HepG2 (cell line): ENCODE measurements around the gene PSMG4. TPM values are rescaled to one million over a fixed set of nuclear protein-coding genes. Genes with fewer than 3 reads are reported as not detected.

Experiments used
- ATAC-seq: fragments of 200-7000 bp; cut with Tn5 transposase; 3 replicates; pipeline ENCODE4 v1.9.1; 2020; ENCODE audit warnings: mild to moderate bottlenecking, moderate library complexity
- BruUV-seq: library from RNA; stranded (reverse); fragments of 400-500 nt; replicated peaks from 2 replicates; lab custom pipeline; 2021; lab: Mats Ljungman, UMichigan
- CTCF ChIA-PET: fragments of 300-600 bp; formaldehyde crosslinking; extraction: SDS; loops from one replicate; lab custom pipeline; 2021; ENCODE audit warnings: low total read pairs, inconsistent platforms, low intra/inter-chr PET ratio; lab: Yijun Ruan, JAX
- POLR2A ChIA-PET: fragments of 350-600 bp; sonication (Branson Sonifier 250); formaldehyde crosslinking; loops from one replicate; lab custom pipeline; 2020; ENCODE audit warnings: antibody characterized with exemption, inconsistent platforms; lab: Yijun Ruan, JAX
- DNase-seq: peaks from one replicate; pipeline ENCODE4 v3.0.0-alpha.2; 2015; ENCODE audit warnings: low spot score
- FAIRE-seq: peaks from 3 replicates; lab custom pipeline; 2011; peaks lifted over from hg19 to GRCh38; lab: Jason Lieb, UNC
- H2AFZ ChIP-seq: one replicate; pipeline ENCODE4 v1.6.1; 2011; ENCODE audit warnings: low read length, inconsistent platforms
- H3K27ac ChIP-seq: fragments of 300-600 bp; 3 replicates; pipeline ENCODE4 v1.8.0; 2011; ENCODE audit warnings: mixed run types, mild to moderate bottlenecking, mixed read lengths, low read length, inconsistent platforms; ENCODE audit not compliant: insufficient read depth; ENCODE audit errors: extremely low read length
- H3K27me3 ChIP-seq, 2 experiments: fragments of 200-600 bp in 1 of 2; 2 replicates in 1 of 2; 3 replicates in 1 of 2; pipeline versions ENCODE4 v1.6.0 to v1.8.0; 2011; ENCODE audit warnings: low read length in 2 of 2, mild to moderate bottlenecking in 2 of 2, moderate library complexity in 2 of 2, inconsistent platforms in 1 of 2; ENCODE audit not compliant: insufficient read depth in 2 of 2, control insufficient read depth in 1 of 2
- H3K36me3 ChIP-seq, 2 experiments: fragments of 200-600 bp in 1 of 2; replicated peaks in 1 of 2; 2 replicates in 1 of 2; 3 replicates in 1 of 2; pipeline versions ENCODE4 v1.5.1 to v1.8.0; 2011; ENCODE audit warnings: low read length in 2 of 2, inconsistent platforms in 1 of 2; ENCODE audit not compliant: insufficient read depth in 2 of 2, control insufficient read depth in 1 of 2
- H3K4me1 ChIP-seq: 2 replicates; pipeline ENCODE4 v1.5.1; 2012; ENCODE audit warnings: low read length, inconsistent platforms; ENCODE audit not compliant: insufficient read depth
- H3K4me2 ChIP-seq: 2 replicates; pipeline ENCODE4 v1.6.0; 2011; ENCODE audit warnings: low read depth, low read length, inconsistent platforms
- H3K4me3 ChIP-seq, 3 experiments: fragments of 200-600 bp in 1 of 3; sonication (generic), shearing (Covaris generic) in 1 of 3; replicated peaks in 1 of 3; 2 replicates each; pipeline ENCODE4 v1.5.1; 2011 to 2016; ENCODE audit warnings: low read length in 3 of 3, inconsistent platforms in 2 of 3, low read depth in 2 of 3, mild to moderate bottlenecking in 2 of 3, control low read depth in 1 of 3, mixed read lengths in 1 of 3; ENCODE audit not compliant: insufficient read depth in 1 of 3
- H3K79me2 ChIP-seq: one replicate; pipeline ENCODE4 v1.6.1; 2011; ENCODE audit warnings: low read length, inconsistent platforms; ENCODE audit not compliant: insufficient read depth
- H3K9ac ChIP-seq: 2 replicates; pipeline ENCODE4 v1.6.0; 2011; ENCODE audit warnings: mild to moderate bottlenecking, low read depth, low read length, inconsistent platforms; ENCODE audit not compliant: insufficient read depth
- H3K9me3 ChIP-seq: 2 replicates; pipeline ENCODE4 v1.5.1; 2012; ENCODE audit warnings: mild to moderate bottlenecking, low read length
- H4K20me1 ChIP-seq: 2 replicates; pipeline ENCODE4 v1.6.0; 2011; ENCODE audit warnings: inconsistent platforms, mild to moderate bottlenecking, low read length, moderate library complexity; ENCODE audit not compliant: insufficient read depth
- DPF2 ChIP-seq: sonication (generic); formaldehyde crosslinking; IDR thresholded peaks from 2 replicates; pipeline ENCODE4 v1.4.0; 2020; ENCODE audit warnings: mild to moderate bottlenecking, low read depth, missing genetic modification reagents, borderline replicate concordance
- FOSL2 ChIP-seq: sonication (generic); formaldehyde crosslinking; IDR thresholded peaks from 2 replicates; pipeline ENCODE4 v1.4.0; 2020; ENCODE audit warnings: missing genetic modification reagents
- FOXA3 ChIP-seq: IDR thresholded peaks from 2 replicates; pipeline ENCODE4 v1.6.1; 2016; ENCODE audit warnings: missing genetic modification reagents, missing compliant biosample characterization
- FOXO1 ChIP-seq: sonication (generic); formaldehyde crosslinking; IDR thresholded peaks from 2 replicates; pipeline ENCODE4 v1.4.0; 2020; ENCODE audit warnings: missing genetic modification reagents
- MZF1 ChIP-seq: sonication (generic); formaldehyde crosslinking; IDR thresholded peaks from 2 replicates; pipeline ENCODE4 v1.8.1; 2023; ENCODE audit warnings: mild to moderate bottlenecking, missing genetic modification reagents, borderline replicate concordance
- SRF ChIP-seq: IDR thresholded peaks from 2 replicates; pipeline ENCODE4 v1.6.1; 2011; ENCODE audit warnings: mild to moderate bottlenecking, low read depth, low read length, moderate library complexity
- STAT5B ChIP-seq: sonication (generic); formaldehyde crosslinking; IDR thresholded peaks from 2 replicates; pipeline ENCODE4 v1.4.0; 2020; ENCODE audit warnings: missing genetic modification reagents
- TBX2 ChIP-seq: sonication (generic); formaldehyde crosslinking; IDR thresholded peaks from 2 replicates; pipeline ENCODE4 v1.5.0; 2020; ENCODE audit warnings: missing genetic modification reagents, mild to moderate bottlenecking, borderline replicate concordance
- ZNF232 ChIP-seq: sonication (generic); formaldehyde crosslinking; IDR thresholded peaks from 2 replicates; pipeline ENCODE4 v1.4.0; 2020; ENCODE audit warnings: missing genetic modification reagents, borderline replicate concordance
- ZNF350 ChIP-seq: sonication (generic); formaldehyde crosslinking; IDR thresholded peaks from 2 replicates; pipeline ENCODE4 v1.4.0; 2020; ENCODE audit warnings: mild to moderate bottlenecking, low read depth, missing genetic modification reagents, borderline replicate concordance
- ZNF546 ChIP-seq: sonication (generic); formaldehyde crosslinking; conservative IDR thresholded peaks from 2 replicates; pipeline ENCODE4 v1.8.1; 2023; ENCODE audit warnings: mild to moderate bottlenecking, missing genetic modification reagents
- ZNF550 ChIP-seq: sonication (generic); formaldehyde crosslinking; IDR thresholded peaks from 2 replicates; pipeline ENCODE4 v1.4.0; 2020; ENCODE audit warnings: mild to moderate bottlenecking, missing genetic modification reagents, borderline replicate concordance
- WGBS: methylation state at CpG from one replicate; pipeline ENCODE4 v1.1.6; 2017; ENCODE audit warnings: low lambda C conversion rate; 5-methylcytosine and 5-hydroxymethylcytosine counted together
- in situ Hi-C: cut with HindIII; loops from 2 replicates; pipeline ENCODE4 v1.10.0; 2017; ENCODE audit warnings: low pct_unique_long_range_greater_than_20kb; ENCODE audit not compliant: extremely low pct_ligation_motif_present
- intact Hi-C: fragments of 100-400 bp; cut with micrococcal nuclease; formaldehyde crosslinking; loops from one replicate; pipeline ENCODE4 v1.10.0; 2022; ENCODE audit not compliant: unreplicated experiment
- polyA plus RNA-seq, 8 experiments: library from polyadenylated mRNA; depleted of rRNA in 3 of 8; stranded (reverse) in 7 of 8; unstranded in 1 of 8; fragments of >200 nt; fragmentation: Illumina TruSeq in 4 of 8; extraction: Trizol in 4 of 8; gene quantifications; 2 replicates each; pipeline versions ENCODE4 v1.2.1 to v1.2.3, GENCODE V29; 2011 to 2016; ENCODE audit warnings: low read depth in 4 of 8, missing spikeins in 1 of 8, mixed read lengths in 1 of 8; ENCODE audit not compliant: insufficient read depth in 1 of 8
- total RNA-seq, 5 experiments: library from RNA; depleted of rRNA; stranded (reverse); fragments of >200 nt; fragmentation: Illumina TruSeq; extraction: Trizol; gene quantifications; 2 replicates each; pipeline ENCODE4 v1.2.3, GENCODE V29; 2016; ENCODE audit warnings: low read depth in 1 of 5
- TF ChIP-seq, protein P1 (sequence below): IDR thresholded peaks from 2 replicates; pipeline ENCODE4 v1.6.1; 2016; ENCODE audit warnings: mild to moderate bottlenecking
- TF ChIP-seq, protein P2 (sequence below): sonication (generic); formaldehyde crosslinking; IDR thresholded peaks from 2 replicates; pipeline ENCODE4 v1.4.0; 2020; ENCODE audit warnings: missing genetic modification reagents
- TF ChIP-seq, protein P3 (sequence below): sonication (generic); formaldehyde crosslinking; IDR thresholded peaks from 2 replicates; pipeline ENCODE4 v1.8.1; 2023; ENCODE audit warnings: mild to moderate bottlenecking, moderate library complexity, missing genetic modification reagents

Gene PSMG4
- total and polyA plus RNA-seq, 2 of the 13 experiments (the other 11 are each of a cell fraction or from before 2014, with no cell fraction given): 28.5 to 32.8 TPM

DNA sequence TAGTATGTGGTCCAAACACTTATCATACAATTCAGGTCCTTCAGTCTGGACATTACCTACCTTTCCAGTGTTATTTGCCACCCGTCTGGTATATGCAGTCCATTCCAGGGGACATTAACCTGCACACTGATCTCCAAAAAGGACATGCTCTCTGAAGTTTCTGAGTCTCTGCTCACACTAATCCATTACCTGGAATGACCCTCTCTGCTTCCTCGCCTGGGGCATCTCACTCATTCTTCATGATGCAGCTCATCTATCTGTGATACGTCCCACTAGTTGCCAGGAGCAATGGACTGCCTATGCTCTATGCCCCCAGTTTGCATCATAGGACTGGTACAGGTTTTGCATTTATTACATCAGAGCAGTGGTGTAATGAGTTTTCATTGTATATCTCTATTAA, 25.4 kb upstream of the PSMG4 start:
- H3K9ac ChIP-seq: no peak overlapping the region
- no peaks in the 10 kb centered on the region for H3K9me3 ChIP-seq
- FAIRE-seq: no peak
- peaks cover 34% of the 10 kb centered on the region for H3K4me1 ChIP-seq
- H3K4me2 ChIP-seq: no peak overlapping the region
- 19% methylated on average over 3 of the region's 3 CpGs for WGBS
- DNase-seq: no peak
- no peaks in the 10 kb centered on the region for H3K79me2 ChIP-seq
- intact Hi-C loops (loop anchor here (5.0 kb wide), 1 partner anchor 96 kb away; no protein-coding TSS in a partner anchor), in situ Hi-C loops (no loop called here)
- no TSS peak for BruUV-seq
- no peaks in the 10 kb centered on the region for H4K20me1 ChIP-seq
- CTCF ChIA-PET: no interaction called here
- H3K27me3 ChIP-seq: peaks cover 12 to 82% of the 10 kb centered on the region in 2 experiments; a peak in 4 of 5 replicates
- no peak overlapping the region for H3K4me3 ChIP-seq
- no peak for ATAC-seq
- TF ChIP-seq MZF1 (CRISPR knock-in tag) (0 out of 2 replicates have a peak, but pooled peaks have one; percentile 28), ZNF232 (CRISPR knock-in tag) (no peak)
- no peaks in the 10 kb centered on the region for H3K36me3 ChIP-seq
- H2AFZ ChIP-seq: no peak overlapping the region
- no peak overlapping the region for H3K27ac ChIP-seq
- POLR2A ChIA-PET: no interaction called here

DNA sequence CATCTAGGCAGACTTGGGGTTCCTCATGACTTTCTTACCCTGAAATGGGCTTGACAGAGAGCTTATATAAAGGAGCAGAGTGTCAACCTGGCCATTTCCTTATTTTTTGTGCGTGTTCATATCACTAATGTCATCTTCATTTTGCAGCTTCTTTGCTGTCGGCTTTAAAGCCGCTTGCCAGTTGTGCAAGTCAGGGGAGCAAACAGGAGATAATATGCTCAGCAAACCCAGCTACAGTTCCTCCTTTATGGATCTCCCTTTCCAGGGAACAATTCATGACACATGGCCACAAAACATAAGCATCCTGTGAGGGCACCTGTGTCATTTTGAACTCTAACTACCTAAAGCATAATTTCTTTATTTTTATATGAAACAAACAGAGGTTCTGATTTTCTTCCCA, 24.8 kb upstream of the PSMG4 start:
- H3K9me3 ChIP-seq: no peaks in the 10 kb centered on the region
- ChIA-PET POLR2A (no interaction called here), CTCF (no interaction called here)
- intact Hi-C loops: loop anchor here (5.0 kb wide), 1 partner anchor 97 kb away; no protein-coding TSS in a partner anchor
- peaks cover 9 to 79% of the 10 kb centered on the region in 2 experiments; a peak in 4 of 5 replicates for H3K27me3 ChIP-seq
- no peak overlapping the region for H2AFZ ChIP-seq
- no peak overlapping the region for H3K9ac ChIP-seq
- H4K20me1 ChIP-seq: no peaks in the 10 kb centered on the region
- H3K27ac ChIP-seq: no peak overlapping the region
- H3K79me2 ChIP-seq: no peaks in the 10 kb centered on the region
- no peak overlapping the region for H3K4me2 ChIP-seq
- peaks cover 29% of the 10 kb centered on the region for H3K4me1 ChIP-seq
- H3K36me3 ChIP-seq: no peaks in the 10 kb centered on the region
- 1% methylated on average over 3 of the region's 3 CpGs for WGBS
- in situ Hi-C loops: no loop called here
- BruUV-seq: no TSS peak
- no peak for DNase-seq
- FAIRE-seq: no peak
- ATAC-seq: no peak
- no peak overlapping the region for H3K4me3 ChIP-seq
- TF ChIP-seq FOSL2 (CRISPR knock-in tag) (no peak), TBX2 (no peak), DPF2 (CRISPR knock-in tag) (no peak), STAT5B (CRISPR knock-in tag) (no peak), FOXA3 (CRISPR knock-in tag) (no peak), SRF (no peak), ZNF546 (CRISPR knock-in tag) (no peak), ZNF350 (CRISPR knock-in tag) (no peak), ZNF550 (CRISPR knock-in tag) (no peak), FOXO1 (CRISPR knock-in tag) (no peak)
- TF ChIP-seq, protein P1, sequence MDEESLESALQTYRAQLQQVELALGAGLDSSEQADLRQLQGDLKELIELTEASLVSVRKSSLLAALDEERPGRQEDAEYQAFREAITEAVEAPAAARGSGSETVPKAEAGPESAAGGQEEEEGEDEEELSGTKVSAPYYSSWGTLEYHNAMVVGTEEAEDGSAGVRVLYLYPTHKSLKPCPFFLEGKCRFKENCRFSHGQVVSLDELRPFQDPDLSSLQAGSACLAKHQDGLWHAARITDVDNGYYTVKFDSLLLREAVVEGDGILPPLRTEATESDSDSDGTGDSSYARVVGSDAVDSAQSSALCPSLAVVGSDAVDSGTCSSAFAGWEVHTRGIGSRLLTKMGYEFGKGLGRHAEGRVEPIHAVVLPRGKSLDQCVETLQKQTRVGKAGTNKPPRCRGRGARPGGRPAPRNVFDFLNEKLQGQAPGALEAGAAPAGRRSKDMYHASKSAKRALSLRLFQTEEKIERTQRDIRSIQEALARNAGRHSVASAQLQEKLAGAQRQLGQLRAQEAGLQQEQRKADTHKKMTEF (CRISPR knock-in tag): no peak
- TF ChIP-seq, protein P2, sequence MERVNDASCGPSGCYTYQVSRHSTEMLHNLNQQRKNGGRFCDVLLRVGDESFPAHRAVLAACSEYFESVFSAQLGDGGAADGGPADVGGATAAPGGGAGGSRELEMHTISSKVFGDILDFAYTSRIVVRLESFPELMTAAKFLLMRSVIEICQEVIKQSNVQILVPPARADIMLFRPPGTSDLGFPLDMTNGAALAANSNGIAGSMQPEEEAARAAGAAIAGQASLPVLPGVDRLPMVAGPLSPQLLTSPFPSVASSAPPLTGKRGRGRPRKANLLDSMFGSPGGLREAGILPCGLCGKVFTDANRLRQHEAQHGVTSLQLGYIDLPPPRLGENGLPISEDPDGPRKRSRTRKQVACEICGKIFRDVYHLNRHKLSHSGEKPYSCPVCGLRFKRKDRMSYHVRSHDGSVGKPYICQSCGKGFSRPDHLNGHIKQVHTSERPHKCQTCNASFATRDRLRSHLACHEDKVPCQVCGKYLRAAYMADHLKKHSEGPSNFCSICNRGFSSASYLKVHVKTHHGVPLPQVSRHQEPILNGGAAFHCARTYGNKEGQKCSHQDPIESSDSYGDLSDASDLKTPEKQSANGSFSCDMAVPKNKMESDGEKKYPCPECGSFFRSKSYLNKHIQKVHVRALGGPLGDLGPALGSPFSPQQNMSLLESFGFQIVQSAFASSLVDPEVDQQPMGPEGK (CRISPR knock-in tag): no peak
- TF ChIP-seq, protein P3, sequence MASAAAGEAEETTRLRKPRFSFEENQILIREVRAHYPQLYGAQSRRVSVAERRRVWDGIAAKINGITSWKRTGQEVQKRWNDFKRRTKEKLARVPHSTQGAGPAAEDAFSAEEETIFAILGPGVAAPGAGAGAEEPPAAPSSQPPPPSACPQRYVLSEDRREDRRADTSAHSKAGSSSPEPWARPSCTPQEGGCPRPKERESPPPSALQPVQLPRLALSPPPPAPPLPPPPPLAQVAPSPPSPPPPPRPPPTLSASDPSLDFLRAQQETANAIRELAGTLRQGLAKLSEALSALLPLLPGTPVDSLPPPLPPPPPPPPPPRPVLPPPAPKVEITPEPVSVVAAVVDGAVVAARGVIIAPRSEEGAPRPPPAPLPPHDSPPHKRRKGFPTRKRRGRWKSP (CRISPR knock-in tag): no peak
